H4 (cell line): ENCODE data around the gene LYRM2. TPM values are rescaled to one million over a fixed set of nuclear protein-coding genes. Genes with fewer than 3 reads are reported as not detected.
A peak's percentile ranks its signal among the peaks of the same experiment; 100 is the strongest.
"Not testable (repeated sequence)": the region's sequence is repeated elsewhere in the genome, so short reads cannot be mapped to it uniquely, and the experiment has no call there.

ENCODE experiments used
- DNase-seq: peaks from one replicate; pipeline ENCODE4 v3.0.0-alpha.2; 2015; ENCODE audit warnings: low spot score
- total RNA-seq: library from RNA; depleted of rRNA; stranded (reverse); fragments of >200 nt; shearing (Covaris generic); gene quantifications from 2 replicates; pipeline ENCODE4 v1.2.3, GENCODE V29; 2014

The LYRM2 gene
- total RNA-seq, 1 experiment from 2014 or later, result 15.8 TPM

DNA sequence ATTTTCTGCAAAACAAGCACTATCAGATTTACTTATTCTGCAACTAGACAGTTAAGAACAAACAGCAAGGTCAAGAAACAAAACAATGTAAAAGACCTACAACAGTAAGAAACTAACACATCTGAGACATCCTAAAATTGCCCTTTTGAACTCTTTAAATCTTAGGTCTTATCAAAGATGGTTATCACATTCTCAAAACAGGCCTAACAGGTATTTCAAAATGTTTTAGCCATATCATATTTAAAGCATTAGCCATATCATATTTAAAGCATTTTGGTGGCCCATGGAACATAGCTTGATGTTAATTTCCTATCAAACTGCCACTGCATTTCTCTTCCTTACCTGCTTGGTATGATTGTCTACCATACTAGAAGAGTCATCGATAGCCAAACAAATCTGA is 11.1 kb upstream of the LYRM2 start:
- no peak for DNase-seq

DNA sequence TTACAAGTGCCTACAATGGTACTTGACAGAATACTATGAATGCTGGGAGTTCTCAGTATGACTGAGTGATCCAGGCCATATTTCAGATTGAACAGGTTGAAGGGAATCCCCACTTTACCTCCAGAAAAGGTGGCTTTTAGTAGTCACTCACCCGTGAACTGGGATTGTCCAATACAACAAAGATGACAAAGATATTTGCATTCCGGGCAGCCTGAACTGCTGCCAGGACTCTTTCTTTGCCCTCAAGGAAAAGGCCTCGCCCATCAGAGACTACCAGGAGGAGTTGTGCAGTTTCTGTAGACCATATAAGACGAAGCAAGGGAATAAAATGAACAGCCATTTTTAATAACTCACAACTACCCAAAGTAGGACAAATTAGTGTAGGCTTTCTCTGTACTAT is 6.3 kb upstream of the LYRM2 start:
- DNase-seq, result no peak

- no peak for DNase-seq
These were observed 4.9 kb upstream of the LYRM2 start for GRCh38 chr6:89643406-89643805.

DNA sequence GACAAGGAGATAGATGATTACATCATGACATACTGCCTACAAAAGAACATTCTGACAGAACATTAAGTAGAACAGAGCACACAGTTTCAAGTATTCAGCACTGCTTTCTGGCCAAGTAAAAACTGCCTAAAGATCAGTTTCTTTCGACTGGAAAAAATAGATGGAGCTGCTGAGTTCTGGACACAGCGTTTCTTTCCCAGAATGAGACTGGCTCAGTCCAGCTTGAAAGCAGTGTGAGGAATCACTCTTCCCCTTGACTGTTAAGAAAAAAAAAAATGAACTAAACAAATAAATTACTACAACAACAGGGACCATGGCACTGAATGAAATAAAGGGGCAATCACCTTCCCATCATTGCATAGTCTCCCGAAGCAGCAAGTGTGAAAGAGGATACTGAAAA is 4.4 kb upstream of the LYRM2 start:
- no peak for DNase-seq

- not testable (repeated sequence) for DNase-seq
These were observed 3.0 kb upstream of the LYRM2 start for GRCh38 chr6:89641581-89641980.

GRCh38 chr6:89640804-89641203 is 2.3 kb upstream of the LYRM2 start:
- DNase-seq, result no peak

- DNase-seq, result no peak
These were observed 607 bp downstream of the LYRM2 start for GRCh38 chr6:89637960-89638319.

DNA sequence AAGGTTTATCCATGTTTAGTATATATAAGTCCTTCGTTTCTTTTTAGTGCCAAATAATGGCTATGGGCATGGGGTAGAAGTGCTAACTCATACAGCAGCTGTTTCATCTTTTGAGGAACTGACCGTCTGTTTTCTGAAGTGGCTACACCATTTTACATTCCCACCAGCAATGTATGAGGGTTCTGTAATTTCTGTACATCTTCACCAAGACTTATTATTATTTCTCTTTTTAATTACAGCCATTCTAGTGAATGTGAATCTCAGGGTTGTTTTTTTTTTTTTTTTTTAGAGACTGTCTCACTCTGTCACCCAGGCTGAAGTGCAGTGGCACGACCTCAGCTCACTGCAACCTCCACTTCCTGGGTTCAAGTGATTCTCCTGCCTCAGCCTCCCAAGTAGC is 2.1 kb downstream of the LYRM2 start:
- not testable (repeated sequence) for DNase-seq

DNA sequence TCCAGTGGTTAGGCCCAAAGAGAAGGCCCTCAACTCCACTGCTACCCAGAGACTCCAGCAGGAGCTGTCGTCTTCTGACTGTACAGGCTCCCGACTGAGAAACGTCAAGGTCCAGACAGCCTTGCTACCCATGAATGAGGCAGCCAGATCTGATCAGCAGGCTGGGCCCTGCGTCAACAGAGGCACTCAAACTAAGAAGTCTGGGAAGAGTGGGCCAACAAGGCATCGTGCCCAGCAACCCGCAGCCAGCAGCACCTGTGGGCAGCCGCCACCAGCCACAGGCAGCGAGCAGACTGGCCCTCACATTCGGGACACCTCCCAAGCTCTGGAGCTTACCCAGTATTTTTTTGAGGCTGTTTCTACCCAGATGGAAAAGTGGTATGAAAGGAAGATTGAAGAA is 8.1 kb downstream of the LYRM2 start:
- no peak for DNase-seq

- DNase-seq, result no peak
These were observed 14.8 kb downstream of the LYRM2 start for GRCh38 chr6:89623749-89624148.

- DNase-seq, result no peak
These were observed 19.0 kb downstream of the LYRM2 start for GRCh38 chr6:89619567-89619966.

DNA sequence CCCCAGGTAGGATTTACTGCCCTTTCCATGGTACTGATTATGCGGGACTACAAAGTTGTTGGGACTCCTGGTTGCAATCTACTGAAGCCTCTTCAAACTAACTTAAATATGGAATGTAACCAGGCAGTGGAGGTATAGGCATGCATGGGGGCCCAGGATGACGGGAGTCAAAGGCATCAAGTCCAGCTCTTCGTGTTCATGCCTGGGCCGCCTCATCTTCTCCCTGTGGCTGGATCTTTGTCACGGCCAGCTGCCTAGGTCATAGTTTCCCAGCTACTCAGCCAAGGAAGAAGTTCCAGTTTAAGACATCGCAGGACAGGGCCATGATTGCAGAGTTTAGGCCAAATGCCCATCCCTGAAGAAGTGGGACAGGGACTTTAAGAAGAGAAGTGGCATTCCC is 20.5 kb downstream of the LYRM2 start:
- DNase-seq, result no peak

- DNase-seq, result no peak
These were observed 22.0 kb downstream of the LYRM2 start for GRCh38 chr6:89616531-89616930.

DNA sequence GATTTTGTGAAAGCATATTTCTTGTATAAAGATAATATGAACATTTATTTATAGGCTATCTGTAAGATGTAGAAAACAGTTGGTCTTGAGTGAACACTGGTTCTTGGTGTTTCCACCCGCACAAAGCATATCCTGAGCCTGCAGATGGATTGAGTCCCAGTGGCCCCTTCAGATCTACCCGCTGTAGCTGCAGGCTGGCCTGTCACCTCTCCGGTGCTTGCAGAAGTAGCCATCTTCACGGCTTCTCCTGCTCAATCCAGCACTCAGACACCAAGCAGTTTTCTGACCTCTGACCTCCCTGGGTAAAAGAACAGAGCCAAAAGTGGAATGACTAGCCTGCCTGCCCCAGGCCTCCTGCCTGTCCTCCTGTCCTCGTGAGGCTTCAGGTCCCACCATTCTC is 22.7 kb downstream of the LYRM2 start:
- DNase-seq, result no peak

DNA sequence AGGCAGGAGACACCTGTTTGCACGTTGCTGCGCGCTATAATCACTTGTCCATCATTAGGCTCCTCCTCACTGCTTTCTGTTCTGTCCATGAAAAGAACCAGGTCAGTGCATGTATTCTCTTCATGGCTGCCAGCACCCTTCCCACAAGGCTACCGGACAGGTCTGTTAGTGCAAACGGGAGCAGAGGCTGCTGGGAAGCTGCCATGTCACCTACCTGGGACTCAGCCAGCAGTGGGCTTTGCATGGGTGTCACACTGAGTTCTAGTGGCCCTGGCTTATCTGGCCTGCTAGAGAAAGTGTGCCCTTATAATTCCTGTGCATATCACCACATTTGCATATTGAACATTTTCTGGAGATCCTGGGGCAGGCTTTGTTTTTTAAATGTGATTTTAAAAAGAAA is 24.8 kb downstream of the LYRM2 start:
- DNase-seq, result no peak

DNA sequence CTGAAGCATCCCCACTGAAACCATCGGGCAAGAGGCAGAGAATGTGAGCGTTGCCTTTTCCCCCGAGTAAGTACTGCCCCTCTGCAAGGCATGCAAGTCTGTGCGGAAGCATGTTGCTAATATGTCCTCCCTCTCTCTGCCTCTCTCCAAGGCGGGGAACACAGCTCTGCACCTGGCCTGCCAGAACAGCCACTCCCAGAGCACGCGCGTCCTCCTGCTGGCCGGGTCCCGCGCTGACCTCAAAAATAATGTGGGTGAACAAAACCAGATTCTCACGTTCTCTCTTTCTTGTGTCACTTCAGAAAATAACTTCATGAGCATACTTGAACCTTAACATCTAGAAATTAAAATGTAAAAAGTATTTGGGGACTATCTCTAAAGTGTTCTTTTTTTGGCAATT is 26.4 kb downstream of the LYRM2 start:
- DNase-seq, result no peak

GRCh38 chr6:89611666-89612065 is 26.9 kb downstream of the LYRM2 start:
- DNase-seq, result no peak

- peak; percentile 5 for DNase-seq
These were observed 28.4 kb downstream of the LYRM2 start for GRCh38 chr6:89610149-89610642.

DNA sequence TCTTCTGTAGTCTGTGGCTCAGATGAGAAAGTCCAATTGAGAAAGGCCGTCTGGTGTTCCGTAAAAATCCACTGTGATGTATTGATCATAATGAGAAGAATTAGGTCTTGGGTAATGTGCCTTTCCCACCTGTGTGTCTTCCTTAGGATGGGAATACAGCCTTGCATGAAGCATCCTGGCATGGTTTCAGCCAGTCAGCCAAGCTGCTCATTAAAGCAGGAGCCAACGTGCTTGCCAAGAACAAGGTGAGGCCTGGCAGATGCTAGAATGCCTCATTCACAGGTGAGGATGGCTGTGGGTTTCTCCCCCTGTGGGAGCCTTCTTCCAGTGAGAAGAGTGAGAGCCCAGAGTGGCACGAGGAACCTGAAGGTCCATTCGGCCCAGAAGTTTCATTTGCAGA is 32.7 kb downstream of the LYRM2 start:
- no peak for DNase-seq

- DNase-seq, result no peak
These were observed 33.9 kb downstream of the LYRM2 start for GRCh38 chr6:89604653-89605052.

DNA sequence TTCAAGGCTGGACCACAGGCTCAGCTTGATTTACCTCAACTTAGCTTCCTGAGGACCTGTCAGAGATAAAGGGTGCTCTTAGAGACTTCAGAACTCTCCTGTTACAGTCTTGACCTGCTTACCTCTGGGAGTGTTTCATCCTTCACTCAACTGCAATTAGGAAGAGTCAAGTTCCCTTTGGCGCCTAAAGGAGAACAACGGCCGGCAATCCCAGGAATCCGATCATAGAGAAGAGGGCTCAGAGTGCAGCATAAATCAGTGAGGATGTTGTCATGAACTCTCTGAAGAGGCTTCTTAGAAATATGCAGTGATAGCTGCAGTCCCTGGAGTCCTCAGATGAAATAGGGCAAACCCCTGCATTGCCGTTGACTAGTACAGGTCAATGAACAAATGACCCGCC is 36.4 kb downstream of the LYRM2 start:
- DNase-seq, result no peak

- no peak for DNase-seq
These were observed 38.8 kb downstream of the LYRM2 start for GRCh38 chr6:89599727-89600126.

GRCh38 chr6:89597988-89598387 is 40.6 kb downstream of the LYRM2 start:
- DNase-seq, result peak; percentile 15

DNA sequence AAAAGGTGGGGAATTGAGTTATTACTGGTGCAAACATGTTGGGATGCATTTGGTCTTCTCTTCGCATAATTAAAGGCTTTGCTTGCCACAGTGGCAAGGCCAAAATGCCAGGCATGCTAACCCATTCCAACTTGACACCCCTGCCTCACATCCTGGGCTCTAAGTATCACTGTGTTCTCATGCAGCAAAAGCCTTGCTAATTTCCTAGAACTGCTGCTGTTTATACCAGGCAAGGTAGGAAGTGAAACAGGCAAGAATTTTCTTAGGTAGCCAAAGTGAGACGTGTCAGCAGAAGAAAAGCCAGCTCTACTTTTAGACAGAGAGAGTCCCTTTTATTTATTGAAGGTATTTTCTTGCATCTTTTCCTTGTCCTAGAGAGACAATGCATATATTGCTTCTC is 41.2 kb downstream of the LYRM2 start:
- DNase-seq, result no peak

DNA sequence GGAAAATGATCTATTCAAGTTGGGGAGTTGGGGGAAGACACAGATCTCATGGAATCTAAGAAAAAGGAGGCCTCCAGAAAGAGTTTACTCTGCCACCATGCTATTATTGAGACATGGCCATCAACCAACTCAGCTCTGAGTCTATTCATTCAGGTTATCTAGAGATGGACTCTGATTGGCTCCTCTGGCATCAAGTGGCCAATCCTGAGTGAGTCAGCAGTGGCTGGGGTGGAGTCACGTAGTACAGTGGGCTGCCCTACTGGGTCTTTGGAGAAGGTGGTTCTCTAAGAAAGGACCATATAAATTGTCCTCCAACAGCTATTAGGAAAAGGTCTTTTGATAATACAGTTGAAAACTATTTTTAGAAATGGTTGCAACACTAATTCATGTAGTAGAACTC is 42.1 kb downstream of the LYRM2 start:
- no peak for DNase-seq
